Subcutaneous adipose tissue (tissue), 4 donors: ENCODE data around the gene TMEM163. TPM values are rescaled to one million over a fixed set of nuclear protein-coding genes. Genes with fewer than 3 reads are reported as not detected.

Experiments used
- CTCF ChIP-seq: fragments of 450-650 bp; IDR thresholded peaks from one replicate; pipeline ENCODE4 v1.5.1; 2016; ENCODE audit warnings: low read depth, mild to moderate bottlenecking, control low read depth, antibody characterized with exemption, moderate library complexity
- total RNA-seq, 4 donors: library from RNA; depleted of rRNA; stranded (reverse); fragments of >200 nt; gene quantifications; one replicate each; pipeline ENCODE4 v1.1.0, GENCODE V29; 2016

The TMEM163 gene
- total RNA-seq, 4 donors from 2014 or later: 0.16 to 3.2 TPM; not detected in 2

GRCh38 chr2:134758633-134759032, 39.8 kb upstream of the TMEM163 start:
- no peak for TF ChIP-seq CTCF

- no peak for TF ChIP-seq CTCF
Observed at GRCh38 chr2:134745546-134745945, 26.7 kb upstream of the TMEM163 start.

DNA sequence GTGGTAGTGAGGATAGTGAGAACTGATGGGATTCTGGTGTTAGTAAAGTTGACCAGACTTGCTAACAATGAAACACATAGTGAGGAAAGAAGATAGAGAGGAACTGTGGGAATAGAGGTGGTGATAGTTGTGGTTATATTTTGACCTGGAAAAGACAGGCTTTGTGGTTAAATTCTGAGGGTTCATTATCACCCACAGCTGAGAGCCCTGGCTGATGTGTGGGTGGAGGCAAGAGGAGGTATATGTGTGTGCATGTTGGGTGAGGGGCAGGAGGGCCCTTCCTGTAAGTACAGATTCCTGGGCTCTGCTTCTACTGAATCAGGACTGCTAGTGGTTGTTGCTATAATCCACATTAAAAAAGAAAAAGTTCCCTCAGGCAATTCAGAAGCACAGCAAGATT, 26.2 kb upstream of the TMEM163 start:
- no peak for TF ChIP-seq CTCF

GRCh38 chr2:134739879-134740301, 21.1 kb upstream of the TMEM163 start:
- TF ChIP-seq CTCF: no peak

DNA sequence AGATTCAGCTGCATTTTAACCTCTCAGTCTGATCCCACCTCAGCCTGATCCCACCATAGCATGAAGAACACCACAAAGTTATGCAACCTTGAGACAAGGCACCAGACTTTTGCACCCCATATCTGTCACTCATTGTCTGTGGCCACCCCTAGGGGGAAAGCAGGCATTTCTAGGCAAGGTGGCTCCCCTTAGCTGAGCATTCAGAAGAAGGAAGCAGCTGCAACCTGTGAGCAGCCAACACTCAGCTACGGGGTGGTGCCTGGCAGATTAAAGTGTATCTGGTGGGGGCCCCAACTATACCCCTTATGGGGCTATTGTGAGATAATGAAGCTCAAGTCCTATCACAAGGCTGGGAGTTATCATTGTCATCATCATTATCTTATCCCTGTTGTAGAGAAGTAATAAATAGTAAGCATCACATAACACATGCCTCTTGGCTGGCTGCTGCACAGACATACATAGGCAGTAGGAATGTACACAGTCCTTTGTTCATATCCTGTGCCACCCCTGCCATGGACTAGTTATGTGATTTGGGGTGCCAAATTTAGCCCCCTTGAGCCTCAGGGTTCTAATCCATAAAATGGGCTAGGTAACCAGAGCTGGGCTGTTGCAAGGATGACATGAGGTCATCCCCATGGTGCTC, 20.6 kb upstream of the TMEM163 start:
- no peak for TF ChIP-seq CTCF

- no peak for TF ChIP-seq CTCF
Observed at GRCh38 chr2:134738141-134738870, 19.5 kb upstream of the TMEM163 start.

- no peak for TF ChIP-seq CTCF
Observed at GRCh38 chr2:134737671-134738070, 18.9 kb upstream of the TMEM163 start.
